Neutrophil (primary cell): Measurements from ENCODE around the gene SPAG17.

Source experiments
- H3K27ac ChIP-seq: fragments of 200-600 bp; sonication (generic); 2 replicates; pipeline ENCODE4 v1.5.1; 2016; ENCODE audit warnings: mild to moderate bottlenecking, moderate library complexity
- H3K27me3 ChIP-seq: fragments of 200-600 bp; sonication (generic); 2 replicates; pipeline ENCODE4 v1.6.0; 2016; ENCODE audit warnings: mild to moderate bottlenecking
- H3K36me3 ChIP-seq: fragments of 200-600 bp; sonication (generic); 2 replicates; pipeline ENCODE4 v1.5.1; 2017
- H3K4me1 ChIP-seq, 2 experiments: fragments of 200-600 bp in 1 of 2; sonication (generic) in 1 of 2; 1 replicate in 1 of 2; 2 replicates in 1 of 2; pipeline versions ENCODE4 v1.5.1 to v1.6.1; 2013 to 2016; ENCODE audit warnings: low read depth in 1 of 2, low read length in 1 of 2, mild to moderate bottlenecking in 1 of 2, moderate library complexity in 1 of 2; ENCODE audit not compliant: control insufficient read depth in 1 of 2, insufficient read depth in 1 of 2
- H3K4me3 ChIP-seq, 2 experiments: fragments of 200-600 bp in 1 of 2; sonication (generic) in 1 of 2; 1 replicate in 1 of 2; 2 replicates in 1 of 2; pipeline ENCODE4 v1.5.1; 2013 to 2016; ENCODE audit warnings: low read depth in 1 of 2, low read length in 1 of 2, mild to moderate bottlenecking in 1 of 2, moderate library complexity in 1 of 2
- H3K9me3 ChIP-seq: fragments of 200-600 bp; sonication (generic); 2 replicates; pipeline ENCODE4 v1.5.1; 2016
- CTCF ChIP-seq: fragments of 200-600 bp; sonication (generic); IDR thresholded peaks from 2 replicates; pipeline ENCODE4 v1.5.1; 2016; ENCODE audit warnings: antibody characterized with exemption

SPAG17 gene

GRCh38 chr1:118136187-118136941 is 48.7 kb downstream of the SPAG17 start:
- H3K27ac ChIP-seq: no peak overlapping the region
- H3K27me3 ChIP-seq: peaks cover 14% of the 10 kb centered on the region
- no peaks in the 10 kb centered on the region for H3K4me1 ChIP-seq
- H3K9me3 ChIP-seq: no peaks in the 10 kb centered on the region
- H3K36me3 ChIP-seq: no peaks in the 10 kb centered on the region
- H3K4me3 ChIP-seq: no peak overlapping the region
- no peak for TF ChIP-seq CTCF

GRCh38 chr1:118132000-118132399 is 53.0 kb downstream of the SPAG17 start:
- H3K4me1 ChIP-seq: no peaks in the 10 kb centered on the region
- no peak for TF ChIP-seq CTCF
- H3K36me3 ChIP-seq: no peaks in the 10 kb centered on the region
- peaks cover 14% of the 10 kb centered on the region for H3K27me3 ChIP-seq
- no peak overlapping the region for H3K4me3 ChIP-seq
- no peak overlapping the region for H3K27ac ChIP-seq
- no peaks in the 10 kb centered on the region for H3K9me3 ChIP-seq

- TF ChIP-seq CTCF: no peak
- H3K36me3 ChIP-seq: no peaks in the 10 kb centered on the region
- H3K27ac ChIP-seq: no peak overlapping the region
- H3K4me1 ChIP-seq: no peaks in the 10 kb centered on the region
- no peak overlapping the region for H3K4me3 ChIP-seq
- no peaks in the 10 kb centered on the region for H3K9me3 ChIP-seq
- no peaks in the 10 kb centered on the region for H3K27me3 ChIP-seq
Measured at GRCh38 chr1:118128761-118129160, 56.3 kb downstream of the SPAG17 start.

- Histone ChIP-seq H3K4me3 (no peak overlapping the region), H3K27me3 (no peaks in the 10 kb centered on the region), H3K4me1 (no peaks in the 10 kb centered on the region), H3K27ac (no peak overlapping the region), H3K36me3 (no peaks in the 10 kb centered on the region), H3K9me3 (no peaks in the 10 kb centered on the region)
- no peak for TF ChIP-seq CTCF
Measured at GRCh38 chr1:118124064-118124463, 61.0 kb downstream of the SPAG17 start.

- Histone ChIP-seq H3K27me3 (no peaks in the 10 kb centered on the region), H3K4me1 (no peaks in the 10 kb centered on the region), H3K36me3 (no peaks in the 10 kb centered on the region), H3K4me3 (no peak overlapping the region), H3K9me3 (no peaks in the 10 kb centered on the region), H3K27ac (no peak overlapping the region)
- no peak for TF ChIP-seq CTCF
Measured at GRCh38 chr1:118123116-118123839, 61.8 kb downstream of the SPAG17 start.
